DMS79 (cell line): ENCODE data around the gene OTOG.

ENCODE experiments used
- DNase-seq: peaks from one replicate; lab custom pipeline; 2025; lab: John Stamatoyannopoulos, UW

OTOG gene

GRCh38 chr11:17651681-17652080 lies 104.6 kb downstream of the OTOG start:
- DNase-seq: no peak

GRCh38 chr11:17652556-17652955 lies 105.5 kb downstream of the OTOG start:
- DNase-seq: no peak

GRCh38 chr11:17653611-17654010 lies 106.6 kb downstream of the OTOG start:
- no peak for DNase-seq

- no peak for DNase-seq
Observed at GRCh38 chr11:17655682-17656081, 108.6 kb downstream of the OTOG start.

- no peak for DNase-seq
Observed at GRCh38 chr11:17658211-17658610, 111.2 kb downstream of the OTOG start.

GRCh38 chr11:17668166-17668565 lies 121.1 kb downstream of the OTOG start:
- no peak for DNase-seq

- no peak for DNase-seq
Observed at GRCh38 chr11:17672469-17672868, 125.4 kb downstream of the OTOG start.

GRCh38 chr11:17673951-17674350 lies 126.9 kb downstream of the OTOG start:
- no peak for DNase-seq

- no peak for DNase-seq
Observed at GRCh38 chr11:17682848-17683247, 135.8 kb downstream of the OTOG start.

GRCh38 chr11:17683377-17684161 lies 136.5 kb downstream of the OTOG start:
- no peak for DNase-seq

GRCh38 chr11:17684550-17684949 lies 137.5 kb downstream of the OTOG start:
- no peak for DNase-seq

- no peak for DNase-seq
Observed at GRCh38 chr11:17686231-17686980, 139.3 kb downstream of the OTOG start.

- no peak for DNase-seq
Observed at GRCh38 chr11:17687946-17688670, 141.0 kb downstream of the OTOG start.

- no peak for DNase-seq
Observed at GRCh38 chr11:17691550-17691949, 144.5 kb downstream of the OTOG start.

- no peak for DNase-seq
Observed at GRCh38 chr11:17691976-17692375, 144.9 kb downstream of the OTOG start.

- no peak for DNase-seq
Observed at GRCh38 chr11:17692931-17693330, 145.9 kb downstream of the OTOG start.

- DNase-seq: no peak
Observed at GRCh38 chr11:17693531-17693930, 146.5 kb downstream of the OTOG start.

- no peak for DNase-seq
Observed at GRCh38 chr11:17694494-17695110, 147.5 kb downstream of the OTOG start.

GRCh38 chr11:17695454-17696441 lies 148.7 kb downstream of the OTOG start:
- DNase-seq: no peak

GRCh38 chr11:17696741-17697140 lies 149.7 kb downstream of the OTOG start:
- no peak for DNase-seq
